ENCODE results near the gene GAL.
"Not testable (repeated sequence)": the region's sequence is repeated elsewhere in the genome, so short reads cannot be mapped to it uniquely, and the experiment has no call there.

DNA sequence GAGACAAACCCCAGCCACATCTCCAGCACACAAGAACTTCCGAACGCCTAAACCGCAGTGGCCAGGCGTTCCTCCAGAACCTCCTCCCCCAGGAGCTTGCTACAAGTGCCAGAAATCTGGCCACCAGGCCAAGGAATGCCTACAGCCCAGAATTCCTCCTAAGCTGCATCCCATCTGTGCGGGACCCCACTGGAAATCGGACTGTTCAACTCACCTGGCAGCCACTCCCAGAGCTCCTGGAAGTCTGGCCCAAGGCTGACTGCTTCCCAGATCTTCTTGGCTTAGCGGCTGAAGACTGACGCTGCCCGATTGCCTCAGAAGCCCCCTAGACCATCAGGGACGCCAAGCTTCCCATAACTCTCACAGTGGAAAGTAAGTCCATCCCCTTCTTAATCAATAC is 48.5 kb upstream of the GAL start:
- not testable (repeated sequence) for TF ChIP-seq ELF4, FOXK2 (IDR thresholded peaks at IDR 0.05)

Measured in HEK293T (cell line).